Measurements from ENCODE around the gene FCHSD2.

Gene FCHSD2

GRCh38 chr11:73002214-73002613, 139.9 kb downstream of the FCHSD2 start:
- Histone ChIP-seq H3K9me3 (ENCODE audit: insufficient read depth, low read length) (no peaks in the 10 kb centered on the region), H3K9ac (ENCODE audit: insufficient read length, low read depth) (no peak overlapping the region), H3K4me1 (ENCODE audit: insufficient read depth, insufficient read length) (no peaks in the 10 kb centered on the region), H3K4me3 (ENCODE audit: insufficient read length, low read depth) (no peak overlapping the region), H3K36me3 (ENCODE audit: insufficient read depth, insufficient read length, low read length) (no peaks in the 10 kb centered on the region), H3K27me3 (ENCODE audit: insufficient read depth, insufficient read length) (no peaks in the 10 kb centered on the region)
- TF ChIP-seq YY1 (IDR thresholded peaks at IDR 0.05; ENCODE audit: insufficient read depth, insufficient read length) (no peak), ZNF274 (IDR thresholded peaks at IDR 0.05; ENCODE audit: low read depth, low read length) (no peak), SUZ12 (IDR thresholded peaks at IDR 0.05; ENCODE audit: extremely low read depth, insufficient read depth, insufficient read length) (no peak)
- DNase-seq (ENCODE audit: low read depth, low spot score), result no peak

GRCh38 chr11:73001615-73002014, 140.5 kb downstream of the FCHSD2 start:
- no peak for DNase-seq (ENCODE audit: low read depth, low spot score)

DNA sequence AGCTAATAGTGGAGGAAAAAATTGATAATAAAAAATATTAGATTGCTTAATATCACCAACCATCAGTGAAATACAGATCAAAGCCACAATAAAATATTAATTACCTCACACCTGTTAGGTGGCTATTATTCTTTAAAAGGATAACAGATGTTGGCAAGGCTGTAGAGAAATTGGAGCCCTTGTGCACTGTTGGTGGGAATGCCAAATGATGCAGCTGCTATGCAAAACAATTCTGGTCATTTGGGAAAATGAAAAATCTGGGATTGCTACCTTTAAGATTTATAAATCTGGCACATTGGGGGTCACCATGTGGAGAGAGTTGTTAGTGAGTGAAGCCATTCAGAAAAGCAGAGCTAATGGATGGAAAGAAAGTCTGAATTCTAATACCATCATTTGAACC, 143.4 kb downstream of the FCHSD2 start:
- TF ChIP-seq YY1 (IDR thresholded peaks at IDR 0.05; ENCODE audit: insufficient read depth, insufficient read length) (no peak), SUZ12 (IDR thresholded peaks at IDR 0.05; ENCODE audit: extremely low read depth, insufficient read depth, insufficient read length) (no peak), ZNF274 (IDR thresholded peaks at IDR 0.05; ENCODE audit: low read depth, low read length) (no peak)
- Histone ChIP-seq H3K9me3 (ENCODE audit: insufficient read depth, low read length) (no peaks in the 10 kb centered on the region), H3K27me3 (ENCODE audit: insufficient read depth, insufficient read length) (no peaks in the 10 kb centered on the region), H3K4me3 (ENCODE audit: insufficient read length, low read depth) (no peak overlapping the region), H3K36me3 (ENCODE audit: insufficient read depth, insufficient read length, low read length) (no peaks in the 10 kb centered on the region), H3K4me1 (ENCODE audit: insufficient read depth, insufficient read length) (no peaks in the 10 kb centered on the region), H3K9ac (ENCODE audit: insufficient read length, low read depth) (no peak overlapping the region)
- DNase-seq (ENCODE audit: low read depth, low spot score), result no peak

More at GRCh38 chr11:73001615-73002014, 140.5 kb downstream of the FCHSD2 start:
- H3K4me1 ChIP-seq (ENCODE audit: insufficient read depth, insufficient read length), result no peaks in the 10 kb centered on the region
- no peaks in the 10 kb centered on the region for H3K9me3 ChIP-seq (ENCODE audit: insufficient read depth, low read length)
- no peaks in the 10 kb centered on the region for H3K27me3 ChIP-seq (ENCODE audit: insufficient read depth, insufficient read length)
- H3K4me3 ChIP-seq (ENCODE audit: insufficient read length, low read depth), result no peak overlapping the region
- no peaks in the 10 kb centered on the region for H3K36me3 ChIP-seq (ENCODE audit: insufficient read depth, insufficient read length, low read length)
- TF ChIP-seq YY1 (IDR thresholded peaks at IDR 0.05; ENCODE audit: insufficient read depth, insufficient read length), result no peak
- no peak for TF ChIP-seq ZNF274 (IDR thresholded peaks at IDR 0.05; ENCODE audit: low read depth, low read length)
- TF ChIP-seq SUZ12 (IDR thresholded peaks at IDR 0.05; ENCODE audit: extremely low read depth, insufficient read depth, insufficient read length), result no peak
- H3K9ac ChIP-seq (ENCODE audit: insufficient read length, low read depth), result no peak overlapping the region

- Histone ChIP-seq H3K27me3 (ENCODE audit: insufficient read depth, insufficient read length) (no peaks in the 10 kb centered on the region), H3K9ac (ENCODE audit: insufficient read length, low read depth) (no peak overlapping the region), H3K9me3 (ENCODE audit: insufficient read depth, low read length) (no peaks in the 10 kb centered on the region), H3K36me3 (ENCODE audit: insufficient read depth, insufficient read length, low read length) (no peaks in the 10 kb centered on the region), H3K4me3 (ENCODE audit: insufficient read length, low read depth) (no peak overlapping the region), H3K4me1 (ENCODE audit: insufficient read depth, insufficient read length) (no peaks in the 10 kb centered on the region)
- TF ChIP-seq ZNF274 (IDR thresholded peaks at IDR 0.05; ENCODE audit: low read depth, low read length) (no peak), YY1 (IDR thresholded peaks at IDR 0.05; ENCODE audit: insufficient read depth, insufficient read length) (no peak), SUZ12 (IDR thresholded peaks at IDR 0.05; ENCODE audit: extremely low read depth, insufficient read depth, insufficient read length) (no peak)
- no peak for DNase-seq (ENCODE audit: low read depth, low spot score)
Measured at GRCh38 chr11:72996959-72997358, 145.2 kb downstream of the FCHSD2 start.

GRCh38 chr11:72989727-72990126, 152.4 kb downstream of the FCHSD2 start:
- Histone ChIP-seq H3K27me3 (ENCODE audit: insufficient read depth, insufficient read length) (no peaks in the 10 kb centered on the region), H3K9me3 (ENCODE audit: insufficient read depth, low read length) (no peaks in the 10 kb centered on the region), H3K36me3 (ENCODE audit: insufficient read depth, insufficient read length, low read length) (no peaks in the 10 kb centered on the region), H3K4me3 (ENCODE audit: insufficient read length, low read depth) (no peak overlapping the region), H3K4me1 (ENCODE audit: insufficient read depth, insufficient read length) (no peaks in the 10 kb centered on the region), H3K9ac (ENCODE audit: insufficient read length, low read depth) (no peak overlapping the region)
- DNase-seq (ENCODE audit: low read depth, low spot score), result no peak
- no peak for TF ChIP-seq YY1 (IDR thresholded peaks at IDR 0.05; ENCODE audit: insufficient read depth, insufficient read length)
- no peak for TF ChIP-seq ZNF274 (IDR thresholded peaks at IDR 0.05; ENCODE audit: low read depth, low read length)
- no peak for TF ChIP-seq SUZ12 (IDR thresholded peaks at IDR 0.05; ENCODE audit: extremely low read depth, insufficient read depth, insufficient read length)

DNA sequence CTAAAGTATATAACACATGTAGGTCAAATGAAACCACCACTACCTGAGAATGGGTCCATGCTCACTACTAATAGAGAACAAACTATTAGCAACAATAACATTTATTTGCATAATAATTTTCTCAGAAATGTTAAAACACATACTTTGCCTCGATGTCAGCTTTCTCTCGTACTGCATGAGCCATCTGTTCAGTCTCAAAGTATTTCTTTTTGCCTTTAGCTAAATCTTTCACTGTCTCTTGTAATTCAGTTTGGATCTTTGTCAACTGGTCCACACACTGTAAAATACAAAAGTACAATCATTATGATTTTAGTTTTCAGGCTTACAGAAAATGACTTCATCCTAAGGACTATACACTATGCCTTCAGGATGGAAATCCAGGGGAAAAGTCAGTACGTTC, 153.3 kb downstream of the FCHSD2 start:
- no peaks in the 10 kb centered on the region for H3K27me3 ChIP-seq (ENCODE audit: insufficient read depth, insufficient read length)
- no peak for DNase-seq (ENCODE audit: low read depth, low spot score)
- H3K9ac ChIP-seq (ENCODE audit: insufficient read length, low read depth), result no peak overlapping the region
- H3K4me1 ChIP-seq (ENCODE audit: insufficient read depth, insufficient read length), result no peaks in the 10 kb centered on the region
- H3K4me3 ChIP-seq (ENCODE audit: insufficient read length, low read depth), result no peak overlapping the region
- TF ChIP-seq ZNF274 (IDR thresholded peaks at IDR 0.05; ENCODE audit: low read depth, low read length) (no peak), YY1 (IDR thresholded peaks at IDR 0.05; ENCODE audit: insufficient read depth, insufficient read length) (no peak), SUZ12 (IDR thresholded peaks at IDR 0.05; ENCODE audit: extremely low read depth, insufficient read depth, insufficient read length) (no peak)
- H3K9me3 ChIP-seq (ENCODE audit: insufficient read depth, low read length), result no peaks in the 10 kb centered on the region
- H3K36me3 ChIP-seq (ENCODE audit: insufficient read depth, insufficient read length, low read length), result no peaks in the 10 kb centered on the region

DNA sequence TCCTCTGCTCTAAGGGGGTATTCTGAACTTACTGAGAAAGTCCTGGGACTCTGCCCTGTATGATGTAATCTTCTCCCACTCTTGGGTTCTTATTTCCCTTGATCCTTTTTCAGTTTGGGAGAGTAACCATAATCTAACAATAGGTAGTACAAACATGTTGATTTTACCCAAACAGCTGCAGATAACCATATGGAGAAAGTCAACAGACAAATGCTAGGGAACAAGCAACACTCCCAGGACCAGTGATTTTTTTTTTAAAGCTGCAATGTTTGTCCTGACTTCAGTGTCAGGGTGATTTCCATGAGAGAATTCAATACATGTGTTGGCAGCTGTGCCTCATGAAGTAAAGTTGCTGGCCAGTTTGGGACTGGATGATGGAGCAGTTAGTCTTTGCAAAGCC, 156.5 kb downstream of the FCHSD2 start:
- Histone ChIP-seq H3K27me3 (ENCODE audit: insufficient read depth, insufficient read length) (no peaks in the 10 kb centered on the region), H3K9ac (ENCODE audit: insufficient read length, low read depth) (no peak overlapping the region), H3K4me3 (ENCODE audit: insufficient read length, low read depth) (no peak overlapping the region), H3K36me3 (ENCODE audit: insufficient read depth, insufficient read length, low read length) (no peaks in the 10 kb centered on the region), H3K9me3 (ENCODE audit: insufficient read depth, low read length) (no peaks in the 10 kb centered on the region), H3K4me1 (ENCODE audit: insufficient read depth, insufficient read length) (no peaks in the 10 kb centered on the region)
- DNase-seq (ENCODE audit: low read depth, low spot score), result no peak
- TF ChIP-seq SUZ12 (IDR thresholded peaks at IDR 0.05; ENCODE audit: extremely low read depth, insufficient read depth, insufficient read length), result no peak
- TF ChIP-seq ZNF274 (IDR thresholded peaks at IDR 0.05; ENCODE audit: low read depth, low read length), result no peak
- no peak for TF ChIP-seq YY1 (IDR thresholded peaks at IDR 0.05; ENCODE audit: insufficient read depth, insufficient read length)

All from NT2/D1 (cell line).